ENCODE data around the gene ATP6V0A1.

- no peak for TF ChIP-seq E2F1 (CRISPR knock-in tag; IDR thresholded peaks at IDR 0.05)
- no peak for TF ChIP-seq TEAD4 (CRISPR knock-in tag; IDR thresholded peaks at IDR 0.05)
- TF ChIP-seq ZNF121 (CRISPR knock-in tag; IDR thresholded peaks at IDR 0.05) = no peak
- TF ChIP-seq CTCF (IDR thresholded peaks at IDR 0.05) = no peak
- TF ChIP-seq RELA (CRISPR knock-in tag; IDR thresholded peaks at IDR 0.05; ENCODE audit: borderline replicate concordance) = no peak
- no peak for TF ChIP-seq USF1 (CRISPR knock-in tag; IDR thresholded peaks at IDR 0.05)
- TF ChIP-seq ZSCAN18 (CRISPR knock-in tag; IDR thresholded peaks at IDR 0.05) = no peak
- TF ChIP-seq ATF2 (CRISPR knock-in tag; IDR thresholded peaks at IDR 0.05; ENCODE audit: borderline replicate concordance, low read depth) = no peak
- no peak for TF ChIP-seq NR2C2 (CRISPR knock-in tag; IDR thresholded peaks at IDR 0.05)
- no peak for TF ChIP-seq ETV6 (CRISPR knock-in tag; IDR thresholded peaks at IDR 0.05)
- no peak for TF ChIP-seq SMAD4 (CRISPR knock-in tag; IDR thresholded peaks at IDR 0.05)
Measured at GRCh38 chr17:42559075-42559474, 100.4 kb downstream of the ATP6V0A1 start.
